ENCODE results near the gene CCL4.

- TF ChIP-seq, protein P1, sequence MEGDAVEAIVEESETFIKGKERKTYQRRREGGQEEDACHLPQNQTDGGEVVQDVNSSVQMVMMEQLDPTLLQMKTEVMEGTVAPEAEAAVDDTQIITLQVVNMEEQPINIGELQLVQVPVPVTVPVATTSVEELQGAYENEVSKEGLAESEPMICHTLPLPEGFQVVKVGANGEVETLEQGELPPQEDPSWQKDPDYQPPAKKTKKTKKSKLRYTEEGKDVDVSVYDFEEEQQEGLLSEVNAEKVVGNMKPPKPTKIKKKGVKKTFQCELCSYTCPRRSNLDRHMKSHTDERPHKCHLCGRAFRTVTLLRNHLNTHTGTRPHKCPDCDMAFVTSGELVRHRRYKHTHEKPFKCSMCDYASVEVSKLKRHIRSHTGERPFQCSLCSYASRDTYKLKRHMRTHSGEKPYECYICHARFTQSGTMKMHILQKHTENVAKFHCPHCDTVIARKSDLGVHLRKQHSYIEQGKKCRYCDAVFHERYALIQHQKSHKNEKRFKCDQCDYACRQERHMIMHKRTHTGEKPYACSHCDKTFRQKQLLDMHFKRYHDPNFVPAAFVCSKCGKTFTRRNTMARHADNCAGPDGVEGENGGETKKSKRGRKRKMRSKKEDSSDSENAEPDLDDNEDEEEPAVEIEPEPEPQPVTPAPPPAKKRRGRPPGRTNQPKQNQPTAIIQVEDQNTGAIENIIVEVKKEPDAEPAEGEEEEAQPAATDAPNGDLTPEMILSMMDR (IDR thresholded peaks at IDR 0.05; ENCODE audit: poor library complexity, severe bottlenecking) = no peak
- TF ChIP-seq EZH2 (IDR thresholded peaks at IDR 0.05; ENCODE audit: borderline replicate concordance, insufficient read depth, low read length, poor library complexity, severe bottlenecking) = no peak
- no peak for TF ChIP-seq POLR2AphosphoS5 (IDR thresholded peaks at IDR 0.05)
- no peak for TF ChIP-seq RAD21 (conservative IDR thresholded peaks at IDR 0.05)
- no peak for TF ChIP-seq SMC3 (conservative IDR thresholded peaks at IDR 0.05; ENCODE audit: poor library complexity)
Measured at GRCh38 chr17:36142806-36143205, 39.2 kb downstream of the CCL4 start.

Data from neural cell (in vitro differentiated cells).